Uterus (tissue), 4 donors: ENCODE measurements around the gene WDR19. TPM values are rescaled to one million over a fixed set of nuclear protein-coding genes. Genes with fewer than 3 reads are reported as not detected.
"Not testable (repeated sequence)": the region's sequence is repeated elsewhere in the genome, so short reads cannot be mapped to it uniquely, and the experiment has no call there.

Experiments used
- DNase-seq, 2 donors: peaks; one replicate each; pipeline ENCODE4 v3.0.0-alpha.2; 2019 to 2020
- H3K27ac ChIP-seq, 2 donors: fragments of 200-600 bp; sonication (generic); 1 replicate in 1 of 2; 2 replicates in 1 of 2; pipeline ENCODE4 v1.5.1; 2016 to 2018
- H3K27me3 ChIP-seq, 2 donors: fragments of 200-600 bp; sonication (generic); one replicate each; pipeline ENCODE4 v1.5.1; 2018 to 2019; ENCODE audit warnings: control low read depth in 1 of 2
- H3K36me3 ChIP-seq, 2 donors: fragments of 200-600 bp; sonication (generic); one replicate each; pipeline ENCODE4 v1.5.1; 2019; ENCODE audit warnings: control low read depth in 1 of 2
- H3K4me1 ChIP-seq, 2 donors: fragments of 200-600 bp; sonication (generic); one replicate each; pipeline ENCODE4 v1.5.1; 2018 to 2019; ENCODE audit warnings: control low read depth in 1 of 2
- H3K4me3 ChIP-seq, 2 donors: fragments of 200-600 bp; sonication (generic); 1 replicate in 1 of 2; 2 replicates in 1 of 2; pipeline ENCODE4 v1.5.1; 2018 to 2019; ENCODE audit warnings: mild to moderate bottlenecking in 1 of 2
- H3K9me3 ChIP-seq, 2 donors: fragments of 200-600 bp; sonication (generic); one replicate each; pipeline ENCODE4 v1.5.1; 2019; ENCODE audit warnings: control low read depth in 1 of 2
- POLR2A ChIP-seq, 2 donors: fragments of 450-650 bp; IDR thresholded peaks; one replicate each; pipeline ENCODE4 v1.6.1; 2016; ENCODE audit warnings: antibody characterized with exemption in 2 of 2, mild to moderate bottlenecking in 1 of 2, moderate library complexity in 1 of 2
- intact Hi-C: fragments of 100-400 bp; cut with DNase I; formaldehyde crosslinking; loops from one replicate; pipeline ENCODE4 v1.15.1; 2023; ENCODE audit warnings: low total_unique reads
- total RNA-seq, 4 donors: library from RNA; depleted of rRNA in 3 of 4; stranded (reverse); fragments of >200 nt in 3 of 4; gene quantifications; one replicate each; pipeline versions ENCODE4 v1.1.0 to v1.2.4, GENCODE V29; 2014 to 2023
- TF ChIP-seq, protein P1 (sequence below), 4 experiments: fragments of 200-600 bp in 2 of 4; fragments of 450-650 bp in 2 of 4; sonication (generic) in 2 of 4; IDR thresholded peaks; one replicate each; pipeline ENCODE4 v1.5.1; 2016 to 2019; ENCODE audit warnings: antibody characterized with exemption in 4 of 4, mild to moderate bottlenecking in 2 of 4, moderate library complexity in 1 of 4
- donor health status: DM: yes; HTN: yes; CAD: no.

Gene WDR19
- total RNA-seq, 4 donors from 2014 or later, result 37.4 to 129 (median 74.0) TPM

- no peaks in the 10 kb centered on the region for H3K27me3 ChIP-seq
- no peak for TF ChIP-seq POLR2A (IDR thresholded peaks at IDR 0.05)
- TF ChIP-seq, protein P1, sequence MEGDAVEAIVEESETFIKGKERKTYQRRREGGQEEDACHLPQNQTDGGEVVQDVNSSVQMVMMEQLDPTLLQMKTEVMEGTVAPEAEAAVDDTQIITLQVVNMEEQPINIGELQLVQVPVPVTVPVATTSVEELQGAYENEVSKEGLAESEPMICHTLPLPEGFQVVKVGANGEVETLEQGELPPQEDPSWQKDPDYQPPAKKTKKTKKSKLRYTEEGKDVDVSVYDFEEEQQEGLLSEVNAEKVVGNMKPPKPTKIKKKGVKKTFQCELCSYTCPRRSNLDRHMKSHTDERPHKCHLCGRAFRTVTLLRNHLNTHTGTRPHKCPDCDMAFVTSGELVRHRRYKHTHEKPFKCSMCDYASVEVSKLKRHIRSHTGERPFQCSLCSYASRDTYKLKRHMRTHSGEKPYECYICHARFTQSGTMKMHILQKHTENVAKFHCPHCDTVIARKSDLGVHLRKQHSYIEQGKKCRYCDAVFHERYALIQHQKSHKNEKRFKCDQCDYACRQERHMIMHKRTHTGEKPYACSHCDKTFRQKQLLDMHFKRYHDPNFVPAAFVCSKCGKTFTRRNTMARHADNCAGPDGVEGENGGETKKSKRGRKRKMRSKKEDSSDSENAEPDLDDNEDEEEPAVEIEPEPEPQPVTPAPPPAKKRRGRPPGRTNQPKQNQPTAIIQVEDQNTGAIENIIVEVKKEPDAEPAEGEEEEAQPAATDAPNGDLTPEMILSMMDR (IDR thresholded peaks at IDR 0.05), result no peak
- H3K4me3 ChIP-seq, result no peak overlapping the region
- no peaks in the 10 kb centered on the region for H3K4me1 ChIP-seq
- no peak for DNase-seq
- intact Hi-C loops, result no loop called here
- H3K9me3 ChIP-seq, result no peaks in the 10 kb centered on the region
- H3K27ac ChIP-seq, result no peak overlapping the region
- no peaks in the 10 kb centered on the region for H3K36me3 ChIP-seq
Measured at GRCh38 chr4:39170301-39170700, 12.0 kb upstream of the WDR19 start.

GRCh38 chr4:39178706-39179105 is 3.6 kb upstream of the WDR19 start:
- no peak for DNase-seq
- TF ChIP-seq POLR2A (IDR thresholded peaks at IDR 0.05), result no peak
- TF ChIP-seq, protein P1 (IDR thresholded peaks at IDR 0.05), result no peak
- no peak overlapping the region for H3K27ac ChIP-seq
- no peak overlapping the region for H3K4me3 ChIP-seq
- H3K27me3 ChIP-seq, result no peaks in the 10 kb centered on the region
- intact Hi-C loops, result no loop called here
- no peaks in the 10 kb centered on the region for H3K36me3 ChIP-seq
- no peaks in the 10 kb centered on the region for H3K9me3 ChIP-seq
- no peaks in the 10 kb centered on the region for H3K4me1 ChIP-seq

DNA sequence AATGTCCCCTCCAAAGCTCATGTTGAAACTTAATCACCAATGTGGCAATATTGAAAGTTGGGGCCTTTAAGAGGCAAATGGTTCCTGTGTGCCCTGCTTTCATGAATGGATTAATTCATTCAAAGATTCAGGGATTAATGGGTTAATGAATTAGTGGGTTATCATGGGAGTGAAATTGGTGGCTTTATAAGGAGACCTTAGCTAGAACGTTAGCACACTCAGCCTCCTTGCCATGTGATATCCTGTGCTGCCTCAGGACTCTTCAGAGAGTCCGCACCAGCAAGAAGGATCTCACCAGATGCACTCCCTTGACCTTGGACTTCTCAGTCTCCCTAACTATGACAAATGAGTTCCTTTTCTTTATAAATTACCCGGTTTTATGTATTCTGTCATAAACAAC is 2.6 kb upstream of the WDR19 start:
- no peaks in the 10 kb centered on the region for H3K9me3 ChIP-seq
- H3K4me1 ChIP-seq, result no peaks in the 10 kb centered on the region
- no peak for TF ChIP-seq POLR2A (IDR thresholded peaks at IDR 0.05)
- no peaks in the 10 kb centered on the region for H3K27me3 ChIP-seq
- H3K36me3 ChIP-seq, result no peaks in the 10 kb centered on the region
- intact Hi-C loops, result no loop called here
- no peak overlapping the region for H3K4me3 ChIP-seq
- no peak for DNase-seq
- no peak overlapping the region for H3K27ac ChIP-seq

DNA sequence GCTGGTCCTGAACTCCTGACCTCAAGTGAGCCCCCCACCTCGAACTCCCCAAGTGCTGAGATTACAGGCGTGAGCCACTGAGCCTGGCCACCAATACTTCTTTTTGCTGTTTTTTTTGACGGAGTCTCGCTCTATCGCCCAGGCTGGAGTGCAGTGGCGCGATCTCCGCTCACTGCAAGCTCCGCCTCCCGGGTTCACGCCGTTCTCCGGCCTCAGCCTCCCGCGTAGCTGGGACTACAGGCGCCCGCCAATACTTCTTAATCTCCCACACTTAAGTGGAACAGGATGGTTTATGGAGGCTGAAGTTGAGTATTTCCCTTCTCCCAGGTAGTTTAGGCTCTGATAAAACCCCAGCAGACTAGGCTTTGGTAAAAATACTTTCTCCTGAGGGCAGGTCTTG is 1.7 kb upstream of the WDR19 start:
- DNase-seq, H3K27ac ChIP-seq, H3K27me3 ChIP-seq, intact Hi-C loops, H3K4me3 ChIP-seq, H3K9me3 ChIP-seq, H3K36me3 ChIP-seq, H3K4me1 ChIP-seq: not testable (repeated sequence)

- H3K27ac ChIP-seq, result peak overlapping the region; percentile 76 to 78
Measured at GRCh38 chr4:39181520-39181904, 817 bp upstream of the WDR19 start.

GRCh38 chr4:39201963-39202362 is 19.6 kb downstream of the WDR19 start:
- Histone ChIP-seq H3K9me3 (no peaks in the 10 kb centered on the region), H3K4me3 (no peak overlapping the region), H3K27ac (no peak overlapping the region), H3K27me3 (no peaks in the 10 kb centered on the region), H3K36me3 (no peaks in the 10 kb centered on the region), H3K4me1 (no peaks in the 10 kb centered on the region)
- TF ChIP-seq POLR2A (IDR thresholded peaks at IDR 0.05), result no peak
- TF ChIP-seq, protein P1 (IDR thresholded peaks at IDR 0.05), result no peak
- intact Hi-C loops, result no loop called here
- no peak for DNase-seq

More at GRCh38 chr4:39181520-39181904, 817 bp upstream of the WDR19 start:
- Histone ChIP-seq H3K4me1 (no peaks in the 10 kb centered on the region), H3K36me3 (no peaks in the 10 kb centered on the region), H3K9me3 (no peaks in the 10 kb centered on the region), H3K4me3 (peak overlapping the region; percentile 21 to 39), H3K27me3 (no peaks in the 10 kb centered on the region)
- DNase-seq, result no peak
- no peak for TF ChIP-seq POLR2A (IDR thresholded peaks at IDR 0.05)
- TF ChIP-seq, protein P1 (IDR thresholded peaks at IDR 0.05), result no peak
- intact Hi-C loops, result no loop called here
